CD4-positive, alpha-beta T cell treated with Interleukin-4 for 4 hours (primary cell): ENCODE results near the gene SLC6A9.

Source experiments
- DNase-seq: peaks from one replicate; pipeline ENCODE4 v3.0.0-alpha.2; 2020

The SLC6A9 gene

DNA sequence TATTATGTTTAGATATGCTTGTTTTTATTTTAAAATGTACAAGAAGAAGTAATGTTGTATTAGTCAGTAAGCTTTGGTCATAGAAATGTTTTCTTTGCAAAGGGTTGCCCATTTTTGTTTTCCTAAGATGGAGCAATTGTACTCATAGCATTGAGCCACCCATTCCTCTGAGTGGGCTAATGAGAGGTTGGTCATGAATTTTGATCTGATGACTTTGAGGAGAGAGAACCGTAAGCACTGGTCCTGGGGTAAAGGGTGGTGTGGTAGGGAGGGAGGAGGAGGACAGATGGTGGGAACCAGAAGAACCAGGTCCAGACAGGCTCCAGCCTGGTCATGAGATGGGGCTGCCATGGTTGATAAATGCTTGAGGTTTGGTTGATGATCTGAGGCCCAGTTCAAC lies 15.9 kb upstream of the SLC6A9 start:
- no peak for DNase-seq

DNA sequence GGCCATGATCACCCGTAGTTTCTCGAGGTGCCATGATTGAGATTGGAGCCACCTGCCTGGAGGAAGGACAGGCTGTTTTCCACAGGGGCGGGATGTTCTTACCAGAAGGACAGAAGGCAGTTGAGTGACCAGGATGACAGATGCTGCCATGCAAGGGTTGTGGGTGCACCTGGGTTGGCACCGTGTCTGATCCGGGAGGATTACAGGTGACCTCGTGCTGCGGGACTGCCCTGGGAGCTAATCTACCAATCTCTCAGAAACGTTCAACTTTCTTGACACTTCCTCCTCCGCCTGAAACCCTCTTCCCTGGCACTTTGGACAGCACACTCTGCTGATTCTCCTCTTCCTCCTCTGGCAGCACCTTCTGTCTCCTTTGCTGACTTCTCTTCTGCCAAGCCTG lies 13.8 kb upstream of the SLC6A9 start:
- no peak for DNase-seq

DNA sequence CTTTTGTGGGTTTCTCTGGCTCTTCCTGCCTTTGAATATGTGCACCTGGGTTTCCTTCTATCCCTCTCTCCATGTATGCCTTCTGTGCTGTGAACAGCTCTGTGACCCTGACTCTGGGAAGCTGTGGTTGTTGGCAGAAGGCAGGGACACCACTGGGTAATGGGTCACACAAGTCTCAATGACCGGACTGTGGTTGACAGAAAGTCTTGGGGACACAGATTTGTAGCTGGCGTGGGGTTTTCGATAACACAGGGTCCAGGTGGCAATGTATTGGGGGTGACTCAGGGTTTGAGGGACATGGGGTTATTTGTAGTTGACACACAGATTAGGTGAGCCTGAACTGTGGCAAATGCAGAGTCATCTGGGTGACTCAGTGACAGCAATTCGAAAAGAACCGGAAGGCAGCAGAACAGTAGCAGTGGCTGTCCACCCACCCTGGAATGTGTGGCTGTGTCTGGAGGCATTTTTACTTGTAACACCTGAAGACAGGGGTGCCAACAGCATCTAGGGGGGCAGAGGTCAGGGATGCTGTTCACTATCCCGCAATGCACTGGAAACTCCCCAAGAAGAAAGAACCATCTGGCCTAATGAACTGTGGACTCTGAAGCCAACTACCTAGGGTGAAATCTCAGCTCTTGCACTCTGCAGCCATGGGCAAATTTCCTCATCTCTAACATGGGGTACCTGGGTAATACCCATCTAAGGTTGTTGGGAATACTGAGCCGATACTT lies 13.0 kb upstream of the SLC6A9 start:
- no peak for DNase-seq

DNA sequence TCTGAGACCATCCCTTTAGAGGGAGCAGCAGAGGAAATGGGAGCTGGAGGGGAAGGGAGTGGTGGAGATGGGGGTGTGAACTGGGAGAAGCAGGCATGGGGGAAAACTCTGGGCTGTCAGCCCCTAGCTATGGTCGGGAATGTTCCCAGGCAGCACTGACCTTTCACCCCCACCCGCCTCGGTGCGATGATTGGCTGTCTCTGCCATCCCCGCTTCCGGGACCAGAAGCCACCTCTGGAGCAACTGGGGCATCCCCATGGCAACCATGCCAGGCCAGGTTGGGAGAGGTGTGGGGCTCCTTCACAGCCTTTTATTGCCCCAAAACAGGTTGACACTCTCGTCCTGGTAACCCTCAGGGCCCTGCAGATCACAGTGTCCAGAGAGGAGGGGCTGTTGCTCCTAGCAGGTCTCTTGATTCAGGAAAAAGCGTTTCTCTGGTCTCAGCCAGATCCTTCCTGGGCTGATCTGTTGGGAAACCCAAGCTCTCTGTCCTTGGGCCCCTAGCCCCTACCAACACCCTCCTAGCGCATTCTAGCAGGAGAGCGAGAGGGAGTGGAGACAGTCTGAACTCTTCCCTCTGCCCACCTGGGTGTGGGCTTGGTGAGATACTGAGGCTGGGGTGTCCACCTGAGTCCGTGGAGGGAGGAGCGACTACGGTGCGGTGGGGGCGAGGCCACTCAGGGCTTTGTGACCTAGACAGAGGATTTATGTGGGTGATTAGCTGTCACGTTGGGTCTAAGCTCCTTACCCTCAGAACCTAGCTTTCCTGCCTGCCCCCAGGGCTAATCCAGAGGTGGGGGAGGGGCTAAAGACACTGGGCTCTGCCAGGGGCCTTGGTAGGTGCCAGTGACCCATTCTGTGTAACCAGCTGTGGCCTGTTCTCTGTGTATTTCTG lies 12.2 kb upstream of the SLC6A9 start:
- no peak for DNase-seq

GRCh38 chr1:44040846-44041245 lies 9.6 kb upstream of the SLC6A9 start:
- DNase-seq = no peak

GRCh38 chr1:44040418-44040817 lies 9.2 kb upstream of the SLC6A9 start:
- no peak for DNase-seq

DNA sequence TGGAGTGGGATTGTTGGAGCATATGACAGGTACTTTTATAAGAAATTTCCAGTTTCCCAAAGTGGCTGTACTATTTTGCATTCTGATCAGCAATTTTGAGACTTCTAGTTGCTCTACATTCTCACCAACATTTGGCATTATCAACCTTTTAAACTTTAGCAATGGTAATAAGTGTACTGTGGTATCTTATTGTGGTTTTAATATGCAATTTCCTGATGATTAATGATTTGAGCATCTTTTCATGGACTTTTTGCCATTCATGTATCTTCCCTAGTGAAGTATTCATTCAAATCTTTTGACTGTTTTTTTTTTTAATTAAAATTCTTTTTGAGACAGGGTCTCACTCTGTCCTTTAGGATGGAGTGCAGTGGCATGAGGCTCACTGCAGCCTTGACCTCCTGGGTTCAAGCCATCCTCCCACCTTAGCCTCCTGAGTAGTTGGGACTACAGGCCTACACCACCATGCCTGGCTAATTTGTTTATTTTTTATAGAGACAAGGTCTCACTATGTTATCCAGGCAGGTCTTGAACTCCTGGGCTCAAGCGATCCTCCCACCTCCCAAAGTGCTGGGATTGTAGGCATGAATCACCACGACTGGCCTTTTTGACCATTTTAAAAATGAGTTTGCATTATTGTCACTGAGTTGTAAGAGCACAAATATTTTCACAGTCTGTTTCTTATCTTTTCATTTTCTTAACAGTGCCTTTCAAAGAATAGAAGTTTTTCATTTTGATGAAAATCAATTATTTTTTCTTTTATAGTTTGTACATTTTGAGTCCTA lies 7.8 kb upstream of the SLC6A9 start:
- DNase-seq = no peak

DNA sequence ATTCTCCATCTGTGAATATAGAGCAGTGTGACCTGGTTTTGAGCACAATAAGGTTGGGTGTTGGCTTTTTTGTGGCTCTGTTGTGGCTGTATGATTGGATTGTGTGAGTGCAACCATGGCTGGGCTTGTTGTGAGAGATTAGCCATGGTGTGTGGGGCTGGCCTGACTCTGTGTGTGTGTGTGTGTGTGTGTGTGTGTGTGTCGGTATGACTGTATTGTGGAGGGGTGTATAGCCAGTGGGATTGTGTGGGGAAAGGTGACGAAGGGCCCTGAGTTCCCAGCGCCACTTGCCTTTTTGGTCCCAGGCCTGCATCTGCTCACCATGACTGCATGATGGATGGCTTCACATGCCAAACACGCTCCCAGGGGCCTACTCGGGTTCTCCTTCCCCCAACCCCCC lies 5.9 kb upstream of the SLC6A9 start:
- no peak for DNase-seq

- DNase-seq = peak; percentile 58
These were observed 5.3 kb upstream of the SLC6A9 start for GRCh38 chr1:44036409-44037139.

DNA sequence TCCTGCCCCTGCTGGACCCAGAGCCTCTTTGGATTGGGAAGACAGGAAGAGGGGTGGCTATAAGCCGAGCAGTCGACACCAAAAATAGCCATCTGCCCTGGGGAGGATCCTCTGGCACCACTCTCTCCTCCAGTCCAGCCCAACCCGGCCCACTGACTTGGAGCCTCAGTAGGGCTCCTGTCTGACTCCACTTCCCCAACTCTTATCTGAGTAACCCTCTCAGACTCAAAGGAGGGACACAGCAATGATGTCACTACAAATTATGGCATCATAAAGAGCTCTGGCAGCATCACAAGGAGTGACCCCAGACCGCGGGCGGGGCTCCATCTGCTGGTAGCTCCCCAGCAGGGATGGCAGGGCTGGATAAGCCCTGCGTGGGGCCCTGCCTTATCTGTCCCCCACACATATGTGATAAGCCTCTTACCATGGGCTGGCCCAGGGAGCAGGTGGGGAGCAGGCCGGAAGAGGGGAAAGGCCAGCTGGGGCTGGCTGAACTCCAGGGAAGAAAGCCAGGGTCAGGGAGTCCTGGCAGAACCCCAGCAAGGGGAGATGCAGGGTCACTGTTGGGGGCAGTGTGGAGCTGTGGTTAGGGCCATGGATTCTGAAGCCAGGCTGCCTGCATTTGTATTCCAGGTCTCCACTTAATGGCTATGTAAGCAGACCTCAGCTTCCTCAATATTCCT lies 4.6 kb upstream of the SLC6A9 start:
- DNase-seq = no peak

DNA sequence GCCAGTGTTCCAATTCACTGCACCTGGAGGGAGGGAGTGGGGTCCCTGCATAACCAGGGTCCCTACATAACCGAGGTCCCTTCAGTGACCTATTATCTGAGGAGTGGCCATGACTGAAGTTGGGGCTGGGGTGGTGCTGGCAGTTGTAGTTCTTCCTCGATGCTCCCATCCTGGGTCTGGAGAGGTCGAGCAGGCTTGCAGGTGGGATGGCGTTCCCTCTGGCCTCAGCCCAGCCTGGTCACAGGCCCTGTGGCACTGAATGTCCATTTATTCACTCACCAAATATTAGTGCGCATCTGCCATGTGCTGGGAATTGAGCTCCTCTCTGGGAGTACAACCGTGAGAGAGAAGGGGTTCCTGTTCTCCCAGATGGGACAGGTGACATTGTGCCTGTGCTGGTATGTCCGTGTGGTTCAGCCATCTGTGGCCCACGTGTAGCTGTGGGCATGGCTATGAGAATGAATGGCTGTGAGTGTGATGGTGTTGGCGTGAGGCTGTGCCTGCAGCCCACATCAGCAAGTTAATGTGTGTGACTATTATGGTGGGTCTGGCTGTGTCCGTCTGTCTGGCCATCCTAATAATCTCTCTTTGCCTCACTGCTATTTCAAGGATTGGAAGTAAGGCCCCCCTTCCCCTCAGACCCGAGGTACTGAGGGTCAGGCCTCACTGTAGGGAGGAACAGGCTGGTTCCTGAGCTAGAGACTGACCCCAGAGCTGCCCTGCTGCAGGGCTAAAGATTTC lies 3.9 kb upstream of the SLC6A9 start:
- DNase-seq = no peak

DNA sequence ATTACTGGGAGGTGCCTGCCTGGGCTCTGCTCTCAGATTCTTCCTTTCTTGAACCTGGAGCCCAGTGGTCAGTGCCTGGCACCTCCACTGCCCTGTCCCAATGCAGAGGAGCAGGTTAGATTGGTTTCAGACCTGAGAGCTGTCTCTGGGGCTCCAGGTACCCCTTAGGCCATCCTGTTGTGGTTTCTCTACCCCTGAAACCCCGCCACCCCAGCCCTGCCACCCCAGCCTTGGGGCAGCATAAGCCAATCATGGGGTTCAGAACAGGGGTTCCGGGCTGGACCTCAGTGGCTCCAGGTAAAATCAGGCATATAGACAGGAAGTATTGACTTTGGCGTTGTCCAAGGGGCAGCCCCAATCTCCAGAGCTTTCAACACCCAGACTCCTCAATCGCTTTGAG lies 3.2 kb upstream of the SLC6A9 start:
- DNase-seq = no peak

GRCh38 chr1:44033756-44034155 lies 2.5 kb upstream of the SLC6A9 start:
- no peak for DNase-seq

- DNase-seq = no peak
These were observed 1.8 kb upstream of the SLC6A9 start for GRCh38 chr1:44033041-44033575.

GRCh38 chr1:44032170-44032790 lies 1.0 kb upstream of the SLC6A9 start:
- no peak for DNase-seq

GRCh38 chr1:44030605-44031251 lies 534 bp downstream of the SLC6A9 start:
- DNase-seq = peak; percentile 48

GRCh38 chr1:44029911-44030604 lies 1.2 kb downstream of the SLC6A9 start:
- peak; percentile 84 for DNase-seq

- DNase-seq = no peak
These were observed 1.9 kb downstream of the SLC6A9 start for GRCh38 chr1:44029260-44029910.

- no peak for DNase-seq
These were observed 3.9 kb downstream of the SLC6A9 start for GRCh38 chr1:44027320-44027719.
